Adrenal gland (tissue), 12 donors: ENCODE measurements around the gene DUSP16. TPM values are rescaled to one million over a fixed set of nuclear protein-coding genes. Genes with fewer than 3 reads are reported as not detected.
A peak's percentile ranks its signal among the peaks of the same experiment; 100 is the strongest.
"Not testable (repeated sequence)": the region's sequence is repeated elsewhere in the genome, so short reads cannot be mapped to it uniquely, and the experiment has no call there.

Experiments used
- DNase-seq, 7 donors: peaks; one replicate each; pipeline ENCODE4 v3.0.0-alpha.2; 2019 to 2020
- H3K27ac ChIP-seq, 5 donors: fragments of 200-600 bp; sonication (generic) in 4 of 5; 1 replicate in 3 of 5; 2 replicates in 2 of 5; pipeline versions ENCODE4 v1.5.1 to v1.8.0; 2016 to 2020; ENCODE audit warnings: mild to moderate bottlenecking in 1 of 5
- H3K27me3 ChIP-seq: fragments of 200-600 bp; 2 replicates; pipeline ENCODE4 v1.8.0; 2021
- H3K36me3 ChIP-seq, 2 donors: fragments of 200-600 bp; replicated peaks in 1 of 2; 1 replicate in 1 of 2; 2 replicates in 1 of 2; pipeline versions ENCODE4 v1.5.1 to v1.8.0; 2018 to 2022
- H3K4me1 ChIP-seq, 2 donors: fragments of 200-600 bp; replicated peaks in 1 of 2; 1 replicate in 1 of 2; 2 replicates in 1 of 2; pipeline versions ENCODE4 v1.5.1 to v1.8.0; 2018 to 2021
- H3K4me3 ChIP-seq, 4 donors: fragments of 200-600 bp; sonication (generic) in 3 of 4; one replicate each; pipeline ENCODE4 v1.5.1; 2016 to 2018
- H3K9me3 ChIP-seq, 3 donors: fragments of 200-600 bp; sonication (generic) in 1 of 3; replicated peaks in 1 of 3; 1 replicate in 2 of 3; 2 replicates in 1 of 3; pipeline versions ENCODE4 v1.5.1 to v1.8.0; 2016 to 2021
- CTCF ChIP-seq, 6 experiments: fragments of 450-650 bp in 4 of 6; fragments of 200-600 bp in 2 of 6; sonication (generic) in 1 of 6; IDR thresholded peaks; 1 replicate in 5 of 6; 2 replicates in 1 of 6; pipeline versions ENCODE4 v1.5.1 to v1.8.0; 2016 to 2021; ENCODE audit warnings: antibody characterized with exemption in 6 of 6, mild to moderate bottlenecking in 2 of 6, moderate library complexity in 1 of 6
- POLR2A ChIP-seq, 2 donors: fragments of 450-650 bp; IDR thresholded peaks; one replicate each; pipeline ENCODE4 v1.6.1; 2017; ENCODE audit warnings: antibody characterized with exemption in 2 of 2, mild to moderate bottlenecking in 2 of 2, moderate library complexity in 1 of 2
- WGBS, 4 donors: extraction: QIAGEN DNeasy Blood & Tissue Kit in 2 of 4; methylation state at CpG; one replicate each; pipeline versions ENCODE4 v1.1.5 to v1.1.7; 2013 to 2017; 5-methylcytosine and 5-hydroxymethylcytosine counted together
- intact Hi-C, 2 donors: fragments of 100-400 bp; cut with DNase I; formaldehyde crosslinking; loops; one replicate each; pipeline versions ENCODE4 v1.14.1 to v1.15.0; 2022 to 2023
- polyA plus RNA-seq, 3 donors: library from polyadenylated mRNA; stranded (reverse); fragments of 200-250 nt in 2 of 3; fragments of 350-450 nt in 1 of 3; fragmentation: Illumina TruSeq in 1 of 3; extraction: RNeasy Lipid Tissue Mini Kit (QIAGEN cat#74804) in 1 of 3; gene quantifications; one replicate each; pipeline ENCODE4 v1.2.3, GENCODE V29; 2013 to 2014
- total RNA-seq, 9 donors: library from RNA; depleted of rRNA in 4 of 9; stranded (reverse); fragments of >200 nt in 4 of 9; fragments of 120-200 nt in 1 of 9; fragmentation: NEBNext Ultra II Directional in 1 of 9; extraction: Animal tissue kit (Norgen Biotek cat#: 25700) in 1 of 9; gene quantifications; one replicate each; pipeline versions ENCODE4 v1.1.0 to v1.2.4, GENCODE V29; 2013 to 2023
- donor health status: healthy with polysubstance abuse.
- donor health status: Bipolar disorder and iron deficiency.
- donor health status: DM: yes; HTN: yes; CAD: no.
- donor health status: DM: no; HTN: no; CAD: no.
- donor health status: DM: no; HTN: no; CAD: no.
- donor health status: DM: yes; HTN: yes; CAD: no.

DUSP16 gene
- total and polyA plus RNA-seq, 12 donors, result 24.5 to 374 (median 109) TPM

GRCh38 chr12:12598864-12599263, 36.2 kb upstream of the DUSP16 start:
- intact Hi-C loops, result no loop called here
- Histone ChIP-seq H3K9me3 (no peaks in the 10 kb centered on the region), H3K4me1 (peaks cover 19 to 24% of the 10 kb centered on the region in 2 donors), H3K27me3 (no peaks in the 10 kb centered on the region), H3K27ac (peak overlapping the region in 3 of 5 donors; percentile 55 to 92 (median 91)), H3K36me3 (no peaks in the 10 kb centered on the region), H3K4me3 (no peak overlapping the region)
- no peak for TF ChIP-seq CTCF (IDR thresholded peaks at IDR 0.05)
- DNase-seq, result no peak
- WGBS, 4 donors, result 90 to 93% (median 91%) methylated on average over 3 of the region's 3 CpGs

GRCh38 chr12:12596598-12596997, 33.9 kb upstream of the DUSP16 start:
- peaks cover 19 to 24% of the 10 kb centered on the region in 2 donors for H3K4me1 ChIP-seq
- 90 to 94% (median 92%) methylated on average over 3 of the region's 3 CpGs for WGBS, 4 donors
- H3K4me3 ChIP-seq, intact Hi-C loops, DNase-seq, H3K27me3 ChIP-seq, H3K36me3 ChIP-seq, H3K9me3 ChIP-seq, H3K27ac ChIP-seq: not testable (repeated sequence)

- intact Hi-C loops, result not testable (repeated sequence)
These were observed 33.3 kb upstream of the DUSP16 start for GRCh38 chr12:12595929-12596328.

GRCh38 chr12:12592930-12593329, 30.3 kb upstream of the DUSP16 start:
- Histone ChIP-seq H3K4me3 (no peak overlapping the region), H3K27me3 (no peaks in the 10 kb centered on the region), H3K4me1 (no peaks in the 10 kb centered on the region), H3K27ac (peak overlapping the region in 1 of 5 donors; percentile 13), H3K36me3 (no peaks in the 10 kb centered on the region), H3K9me3 (no peaks in the 10 kb centered on the region)
- no peak for TF ChIP-seq CTCF (IDR thresholded peaks at IDR 0.05)
- TF ChIP-seq POLR2A (IDR thresholded peaks at IDR 0.05), result no peak
- intact Hi-C loops, result no loop called here
- DNase-seq, result peak in 2 of 7 donors; percentile 11 to 25
- WGBS, 4 donors, result 60 to 75% (median 66%) methylated on average over 3 of the region's 3 CpGs

More at GRCh38 chr12:12595929-12596328, 33.3 kb upstream of the DUSP16 start:
- not testable (repeated sequence) for H3K27me3 ChIP-seq, H3K9me3 ChIP-seq, DNase-seq, H3K4me3 ChIP-seq, H3K36me3 ChIP-seq, H3K27ac ChIP-seq
- peaks cover 13 to 18% of the 10 kb centered on the region in 2 donors for H3K4me1 ChIP-seq
- 84 to 98% (median 92%) methylated on average over 2 of the region's 2 CpGs for WGBS, 4 donors

- no peak for TF ChIP-seq POLR2A (IDR thresholded peaks at IDR 0.05)
- TF ChIP-seq CTCF (IDR thresholded peaks at IDR 0.05), result no peak
- Histone ChIP-seq H3K4me1 (peaks cover 12 to 17% of the 10 kb centered on the region in 2 donors), H3K9me3 (no peaks in the 10 kb centered on the region), H3K36me3 (no peaks in the 10 kb centered on the region), H3K27ac (no peak overlapping the region), H3K27me3 (no peaks in the 10 kb centered on the region), H3K4me3 (no peak overlapping the region)
- peak in 1 of 7 donors; percentile 6 for DNase-seq
- WGBS, 4 donors, result 90 to 96% (median 94%) methylated on average over 6 of the region's 6 CpGs
- intact Hi-C loops, result no loop called here
These were observed 28.3 kb upstream of the DUSP16 start for GRCh38 chr12:12590961-12591360.

- 81 to 95% (median 88%) methylated on average over 3 of the region's 3 CpGs for WGBS, 4 donors
- H3K36me3 ChIP-seq, H3K27ac ChIP-seq, H3K4me3 ChIP-seq, intact Hi-C loops, H3K9me3 ChIP-seq, H3K27me3 ChIP-seq, DNase-seq: not testable (repeated sequence)
- H3K4me1 ChIP-seq, result peaks cover 27 to 40% of the 10 kb centered on the region in 2 donors
These were observed 25.8 kb upstream of the DUSP16 start for GRCh38 chr12:12588436-12588835.
